Measurements from ENCODE around the gene NME3.

DNA sequence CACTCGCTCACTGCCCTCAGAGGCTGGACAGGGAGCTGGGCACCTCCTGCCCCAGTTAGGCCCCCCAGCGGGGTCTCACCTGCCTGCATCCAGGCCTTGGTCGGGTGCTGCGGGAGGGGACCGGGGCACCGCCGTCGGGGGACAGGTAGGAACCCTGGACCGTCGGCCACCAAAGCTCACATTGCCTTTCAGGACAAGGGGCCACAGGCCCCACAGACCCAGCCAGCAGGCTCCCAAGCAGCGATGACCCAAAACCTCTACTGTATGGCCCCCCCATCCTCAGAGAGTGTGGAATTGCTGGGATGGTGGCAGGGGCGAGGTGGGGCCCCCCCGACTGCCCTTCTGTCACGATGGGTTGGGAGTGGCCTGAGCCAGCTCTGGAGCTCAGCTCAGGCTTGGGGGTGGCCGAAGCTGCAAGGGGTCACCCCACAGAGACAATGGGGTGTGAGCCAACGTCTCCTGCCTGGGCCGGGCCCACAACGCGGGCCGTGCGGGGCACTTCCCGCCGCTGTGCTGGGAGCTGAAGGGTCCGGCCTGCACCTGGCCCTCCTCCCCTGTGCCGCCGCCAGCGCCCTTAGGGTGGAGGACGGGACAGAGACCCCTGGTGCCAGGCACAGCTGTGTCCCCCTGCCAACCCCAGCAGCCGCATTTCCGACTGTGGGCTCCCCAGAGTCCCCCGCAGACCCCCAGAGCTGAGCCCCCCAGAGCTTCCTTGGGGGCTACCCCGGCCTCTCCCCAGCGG, 21.7 kb upstream of the NME3 start:
- TF ChIP-seq, protein P1, sequence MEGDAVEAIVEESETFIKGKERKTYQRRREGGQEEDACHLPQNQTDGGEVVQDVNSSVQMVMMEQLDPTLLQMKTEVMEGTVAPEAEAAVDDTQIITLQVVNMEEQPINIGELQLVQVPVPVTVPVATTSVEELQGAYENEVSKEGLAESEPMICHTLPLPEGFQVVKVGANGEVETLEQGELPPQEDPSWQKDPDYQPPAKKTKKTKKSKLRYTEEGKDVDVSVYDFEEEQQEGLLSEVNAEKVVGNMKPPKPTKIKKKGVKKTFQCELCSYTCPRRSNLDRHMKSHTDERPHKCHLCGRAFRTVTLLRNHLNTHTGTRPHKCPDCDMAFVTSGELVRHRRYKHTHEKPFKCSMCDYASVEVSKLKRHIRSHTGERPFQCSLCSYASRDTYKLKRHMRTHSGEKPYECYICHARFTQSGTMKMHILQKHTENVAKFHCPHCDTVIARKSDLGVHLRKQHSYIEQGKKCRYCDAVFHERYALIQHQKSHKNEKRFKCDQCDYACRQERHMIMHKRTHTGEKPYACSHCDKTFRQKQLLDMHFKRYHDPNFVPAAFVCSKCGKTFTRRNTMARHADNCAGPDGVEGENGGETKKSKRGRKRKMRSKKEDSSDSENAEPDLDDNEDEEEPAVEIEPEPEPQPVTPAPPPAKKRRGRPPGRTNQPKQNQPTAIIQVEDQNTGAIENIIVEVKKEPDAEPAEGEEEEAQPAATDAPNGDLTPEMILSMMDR (conservative IDR thresholded peaks at IDR 0.05 in 1 of 2, IDR thresholded peaks at IDR 0.05 in 1 of 2; ENCODE audit: low read depth in 1 of 2, low read length in 2 of 2) = no peak
- no peak for TF ChIP-seq EZH2 (IDR thresholded peaks at IDR 0.05; ENCODE audit: low read length, missing control alignments)
